NCI-H1417 treated with DMSO at 0.1 percent for 48 hours (cell line): ENCODE data around the gene FAM227B.
"Not testable (repeated sequence)": the region's sequence is repeated elsewhere in the genome, so short reads cannot be mapped to it uniquely, and the experiment has no call there.

ENCODE experiments used
- DNase-seq: peaks from one replicate; lab custom pipeline; 2025; lab: John Stamatoyannopoulos, UW

FAM227B gene

GRCh38 chr15:49610157-49610918 is 10.3 kb downstream of the FAM227B start:
- DNase-seq: no peak

GRCh38 chr15:49606594-49606993 is 14.0 kb downstream of the FAM227B start:
- DNase-seq: no peak

- no peak for DNase-seq
These were observed 15.0 kb downstream of the FAM227B start for GRCh38 chr15:49605588-49605987.

DNA sequence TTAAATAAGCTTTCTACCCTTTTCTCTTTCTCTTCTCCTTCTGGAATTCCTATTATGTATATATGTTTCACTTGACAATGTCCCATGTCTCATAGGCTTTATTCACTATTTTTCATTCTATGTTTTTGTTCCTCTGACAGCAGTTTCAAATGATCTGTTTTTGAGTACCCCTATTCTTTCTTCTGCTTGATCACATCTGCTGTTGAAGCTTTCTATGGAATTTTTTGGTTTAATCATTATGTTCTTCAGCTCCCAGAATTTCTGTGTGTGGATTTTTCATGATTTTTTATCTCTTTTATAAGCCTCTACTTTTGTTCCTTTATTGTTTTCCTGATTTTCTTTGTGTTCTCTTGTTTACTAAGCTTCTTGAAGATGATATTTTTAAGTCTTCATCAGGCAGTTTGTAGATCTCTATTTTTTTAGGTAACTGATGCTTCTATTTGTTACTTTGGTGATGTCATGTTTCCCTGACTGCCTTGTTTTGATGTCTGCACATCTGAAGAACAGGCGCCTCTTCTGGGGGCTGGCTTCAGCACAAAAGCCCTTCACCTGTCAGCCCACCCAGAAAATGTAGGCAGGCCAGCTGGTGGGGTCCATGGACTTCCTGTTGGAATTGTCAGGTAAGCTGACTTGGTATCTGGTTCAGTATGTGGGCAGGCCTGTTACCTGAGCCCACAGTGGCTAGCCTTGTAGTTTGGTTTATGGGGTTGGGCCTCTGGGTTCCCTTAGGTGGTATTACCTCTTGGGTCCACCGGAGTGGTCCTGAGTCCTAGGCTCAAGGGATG is 15.8 kb downstream of the FAM227B start:
- DNase-seq: no peak

- not testable (repeated sequence) for DNase-seq
These were observed 27.7 kb downstream of the FAM227B start for GRCh38 chr15:49592829-49593316.

GRCh38 chr15:49589030-49589429 is 31.6 kb downstream of the FAM227B start:
- DNase-seq: no peak

DNA sequence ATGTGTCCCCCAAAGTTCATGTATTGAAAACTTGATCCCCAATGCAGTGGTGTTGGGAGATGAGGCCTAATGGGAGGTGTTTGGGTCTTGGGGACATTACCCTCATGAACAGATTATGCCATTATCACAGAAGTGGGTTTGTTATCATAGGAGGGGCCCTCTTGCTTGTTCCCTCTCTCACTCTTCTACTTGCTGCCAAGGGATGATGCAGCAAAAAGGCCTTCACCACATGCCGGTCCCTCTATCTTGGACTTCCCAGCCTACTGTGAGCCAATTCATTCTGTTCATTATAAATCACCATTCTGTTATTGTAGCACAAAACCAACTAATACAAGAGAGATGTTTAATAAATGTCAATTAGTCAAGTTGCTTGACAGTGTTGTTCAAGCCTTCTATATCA is 47.2 kb downstream of the FAM227B start:
- DNase-seq: no peak

- no peak for DNase-seq
These were observed 49.9 kb downstream of the FAM227B start for GRCh38 chr15:49570672-49571071.

DNA sequence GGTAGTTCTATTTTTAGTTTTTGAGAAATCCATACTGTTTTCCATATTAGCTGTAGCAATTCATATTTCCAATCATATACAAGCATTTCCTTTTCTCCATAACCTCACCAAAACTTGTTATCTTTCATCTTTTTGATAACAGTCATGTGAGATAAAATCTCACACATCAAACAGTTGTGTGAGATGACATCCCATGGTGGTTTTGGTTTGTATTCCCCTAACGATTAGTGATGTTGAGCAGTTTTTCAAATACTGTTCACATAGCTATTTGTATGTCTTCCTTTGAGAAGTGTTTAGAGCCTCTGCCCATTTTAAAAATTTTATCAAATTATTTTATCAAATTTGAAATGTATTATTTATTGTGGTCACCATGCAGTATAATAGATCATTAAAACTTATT is 50.4 kb downstream of the FAM227B start:
- DNase-seq: no peak

- DNase-seq: no peak
These were observed 60.6 kb downstream of the FAM227B start for GRCh38 chr15:49560045-49560444.

DNA sequence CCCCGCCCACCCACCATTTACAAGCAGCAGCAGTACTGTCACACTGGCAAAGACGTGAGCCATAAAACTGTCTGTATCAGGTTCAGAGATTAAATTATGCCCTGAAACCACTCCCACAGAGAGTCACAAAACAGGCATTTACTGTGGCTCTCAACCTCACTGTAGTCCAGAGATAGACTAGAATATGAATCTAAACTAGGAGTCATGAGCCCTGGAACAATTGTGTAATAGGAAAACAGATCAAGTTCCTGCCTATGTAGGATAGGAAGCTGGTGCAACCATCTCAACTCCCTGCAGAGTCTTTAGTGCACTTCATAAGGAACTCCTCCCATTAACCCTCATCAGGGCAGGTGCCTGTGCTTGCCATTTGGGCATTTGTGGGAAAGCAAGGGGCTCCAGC is 61.7 kb downstream of the FAM227B start:
- DNase-seq: no peak

DNA sequence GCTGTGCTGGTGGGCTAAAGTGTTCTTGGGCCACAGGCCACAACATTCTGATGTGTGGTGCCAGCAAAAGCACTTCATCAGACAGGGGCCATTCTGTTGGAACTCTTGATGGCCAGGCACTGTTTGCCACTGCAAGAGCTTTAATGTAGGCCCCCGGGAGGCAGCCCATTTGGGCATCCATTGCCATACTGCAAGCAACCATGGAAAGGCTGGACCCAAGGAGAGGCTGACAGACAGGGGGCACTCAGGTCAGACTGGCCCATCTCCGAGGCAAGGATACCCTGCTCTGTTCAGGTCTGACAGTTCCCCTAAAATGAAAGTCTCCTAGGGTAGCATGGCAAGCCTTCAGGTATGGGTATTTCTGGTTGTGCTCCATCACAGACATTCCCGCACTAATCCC is 64.2 kb downstream of the FAM227B start:
- no peak for DNase-seq

- not testable (repeated sequence) for DNase-seq
These were observed 70.3 kb downstream of the FAM227B start for GRCh38 chr15:49550342-49550741.

DNA sequence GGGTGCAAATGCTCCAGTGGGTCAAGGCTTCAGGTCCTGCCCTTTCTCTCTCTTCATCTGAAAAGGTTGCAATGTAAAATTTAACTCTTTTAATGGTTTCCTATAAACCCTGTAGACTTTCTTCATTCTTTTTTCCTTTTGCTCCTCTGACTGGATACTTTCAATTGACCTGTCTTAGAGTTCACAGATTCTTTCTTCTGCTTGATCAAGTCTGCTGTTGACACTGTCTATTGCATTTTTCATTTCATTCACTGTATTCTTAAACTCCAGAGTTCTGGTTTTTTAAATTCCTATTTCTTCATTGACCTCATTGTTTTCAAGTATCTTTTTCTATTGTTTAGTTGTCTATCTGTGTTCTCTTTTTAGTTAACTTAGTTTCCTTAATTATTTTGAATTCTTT is 82.1 kb downstream of the FAM227B start:
- DNase-seq: no peak

DNA sequence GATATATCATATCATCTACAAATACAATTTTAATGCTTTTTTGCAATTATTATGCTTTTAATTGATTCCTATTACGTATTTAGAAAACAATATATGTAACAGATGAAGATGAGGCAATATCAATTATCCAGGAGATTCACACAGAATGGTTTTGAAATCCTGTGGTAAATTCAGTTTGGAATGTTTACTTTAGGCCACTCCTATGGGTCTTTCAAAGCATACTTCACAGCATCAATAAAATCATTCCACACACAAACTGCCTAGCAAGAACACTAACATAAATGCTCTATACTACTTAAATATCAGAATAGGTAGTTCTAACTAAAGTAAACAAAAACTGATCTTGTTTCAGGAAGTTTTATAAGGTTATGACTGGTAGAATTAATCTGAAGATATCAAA is 90.5 kb downstream of the FAM227B start:
- DNase-seq: no peak

DNA sequence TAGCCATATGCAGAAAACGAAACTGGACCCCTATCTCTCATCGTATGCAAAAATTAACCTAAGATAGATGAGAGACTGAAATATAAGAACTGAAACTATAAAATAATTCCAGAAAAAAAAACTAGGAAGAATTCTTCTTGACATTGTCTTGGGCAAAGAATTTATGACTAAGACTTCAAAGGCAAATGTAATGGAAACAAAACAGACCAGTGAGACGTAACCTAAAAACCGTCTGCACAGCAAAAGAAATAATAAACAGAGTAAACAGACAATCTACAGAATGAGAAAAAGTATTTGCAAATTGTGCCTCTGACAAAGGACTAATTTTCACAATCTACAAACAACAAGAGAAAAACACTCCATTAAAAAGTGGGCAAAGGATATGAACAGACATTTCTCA is 92.3 kb downstream of the FAM227B start:
- no peak for DNase-seq

DNA sequence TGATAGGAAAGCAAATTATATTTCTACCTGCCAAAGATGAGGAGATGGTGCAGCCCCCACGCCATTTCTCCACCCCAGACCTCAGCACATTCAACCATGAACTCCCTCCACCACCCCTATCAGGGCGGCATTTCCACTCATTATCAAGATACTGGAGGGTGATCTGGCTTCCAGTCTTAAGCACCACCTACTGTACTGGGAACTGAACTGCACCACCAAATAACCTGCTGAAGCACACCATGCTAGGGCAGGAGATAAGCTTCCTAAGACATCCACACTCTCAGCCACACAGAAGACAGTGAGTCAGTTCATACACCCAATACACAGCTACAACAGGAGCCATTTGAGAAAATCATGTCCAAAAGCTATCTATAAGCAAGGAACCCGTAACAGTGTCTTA is 98.8 kb downstream of the FAM227B start:
- DNase-seq: no peak

DNA sequence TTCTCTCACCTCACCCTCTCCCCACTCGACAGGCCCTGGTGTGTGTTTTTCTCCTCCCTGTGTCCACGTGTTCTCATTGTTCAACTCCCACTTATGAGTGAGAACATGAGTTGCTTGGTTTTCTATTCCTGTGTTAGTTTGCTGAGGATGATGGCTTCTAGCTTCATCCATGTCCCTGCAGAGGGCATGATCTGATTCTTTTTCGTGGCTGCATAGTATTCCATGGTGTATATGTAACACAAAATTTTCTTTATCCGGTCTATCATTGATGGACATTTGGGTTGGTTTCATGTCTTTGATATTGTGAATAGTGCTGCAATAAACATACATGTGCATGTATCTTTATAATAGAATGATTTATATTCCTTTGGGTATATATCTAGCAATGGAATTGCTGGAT is 107.9 kb downstream of the FAM227B start:
- DNase-seq: not testable (repeated sequence)

GRCh38 chr15:49507261-49507660 is 113.4 kb downstream of the FAM227B start:
- no peak for DNase-seq

DNA sequence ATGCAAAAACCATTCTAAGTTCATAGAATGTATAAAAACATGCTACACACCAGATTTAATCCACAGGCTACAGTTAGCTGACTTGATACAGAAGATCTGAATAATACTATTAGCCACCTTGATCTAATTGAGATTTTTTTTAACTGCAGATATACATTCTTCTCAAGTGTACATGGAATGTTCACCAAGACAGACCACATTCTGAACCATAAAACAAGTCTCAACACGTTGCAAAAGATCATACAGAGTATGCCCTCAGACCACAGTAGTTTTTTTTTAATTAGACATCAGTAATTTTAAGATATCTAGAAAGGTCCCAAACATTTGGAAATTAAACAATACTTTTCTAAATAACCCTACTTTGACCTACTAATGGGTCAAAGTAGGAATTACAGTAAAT is 114.3 kb downstream of the FAM227B start:
- DNase-seq: no peak

GRCh38 chr15:49501586-49501985 is 119.0 kb downstream of the FAM227B start:
- DNase-seq: no peak

- no peak for DNase-seq
These were observed 124.4 kb downstream of the FAM227B start for GRCh38 chr15:49495993-49496753.

DNA sequence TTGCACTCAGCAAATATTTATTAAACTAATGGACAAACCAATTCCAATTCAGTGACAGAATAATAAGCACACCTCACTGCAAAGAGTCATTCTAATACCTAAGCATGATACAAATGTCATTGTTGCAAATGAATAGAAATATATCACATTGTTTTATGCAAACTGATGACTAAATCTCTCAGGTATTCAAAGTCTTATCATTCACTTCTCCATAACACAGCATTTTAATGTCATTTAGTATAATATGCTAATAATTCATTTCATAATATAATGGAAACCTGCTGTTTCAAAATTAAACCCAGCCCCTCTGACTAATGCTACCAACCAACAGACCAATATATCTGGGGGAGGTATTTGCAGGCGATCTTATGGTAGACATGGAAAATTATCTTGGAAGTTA is 125.8 kb downstream of the FAM227B start:
- DNase-seq: no peak
